Measurements from ENCODE around the gene RRM1. TPM values are rescaled to one million over a fixed set of nuclear protein-coding genes. Genes with fewer than 3 reads are reported as not detected.
A peak's percentile ranks its signal among the peaks of the same experiment; 100 is the strongest.

The RRM1 gene
- total RNA-seq, 2 donors from 2014 or later, result 54.9 to 66.5 TPM

- peaks cover 67% of the 10 kb centered on the region for H3K4me1 Mint-ChIP-seq
- H3K4me3 Mint-ChIP-seq, result no peak overlapping the region
- no peaks in the 10 kb centered on the region for H3K9me3 ChIP-seq (ENCODE audit: control insufficient read depth, low read length, poor library complexity, severe bottlenecking)
- DNase-seq (no peak), ATAC-seq (no peak)
- no peaks in the 10 kb centered on the region for H3K27me3 Mint-ChIP-seq
- peak overlapping the region; percentile 77 for H3K27ac Mint-ChIP-seq
- peaks cover 29% of the 10 kb centered on the region for H3K36me3 Mint-ChIP-seq (ENCODE audit: low read depth)
These were observed 7.0 kb upstream of the RRM1 start for GRCh38 chr11:4087551-4087950.

GRCh38 chr11:4090258-4090657 lies 4.3 kb upstream of the RRM1 start:
- peaks cover 23% of the 10 kb centered on the region for H3K36me3 Mint-ChIP-seq (ENCODE audit: low read depth)
- peak overlapping the region; percentile 88 for H3K4me3 Mint-ChIP-seq
- H3K9me3 ChIP-seq (ENCODE audit: control insufficient read depth, low read length, poor library complexity, severe bottlenecking), result no peaks in the 10 kb centered on the region
- H3K4me1 Mint-ChIP-seq, result peaks cover 71% of the 10 kb centered on the region
- DNase-seq (peak in 2 of 3 donors; percentile 34 to 35), ATAC-seq (peak; percentile 70)
- no peaks in the 10 kb centered on the region for H3K27me3 Mint-ChIP-seq
- peak overlapping the region; percentile 96 for H3K27ac Mint-ChIP-seq

GRCh38 chr11:4092026-4092425 lies 2.6 kb upstream of the RRM1 start:
- ATAC-seq (peak; percentile 17), DNase-seq (no peak)
- H3K4me1 Mint-ChIP-seq, result peaks cover 75% of the 10 kb centered on the region
- H3K27ac Mint-ChIP-seq, result peak overlapping the region; percentile 96
- H3K4me3 Mint-ChIP-seq, result peak overlapping the region; percentile 88
- H3K27me3 Mint-ChIP-seq, result no peaks in the 10 kb centered on the region
- no peaks in the 10 kb centered on the region for H3K9me3 ChIP-seq (ENCODE audit: control insufficient read depth, low read length, poor library complexity, severe bottlenecking)
- peaks cover 14% of the 10 kb centered on the region for H3K36me3 Mint-ChIP-seq (ENCODE audit: low read depth)

- ATAC-seq (no peak), DNase-seq (no peak)
- Mint-ChIP-seq H3K4me1 (peaks cover 67% of the 10 kb centered on the region), H3K36me3 (ENCODE audit: low read depth) (peaks cover 6% of the 10 kb centered on the region), H3K27ac (peak overlapping the region; percentile 97), H3K4me3 (peak overlapping the region; percentile 98), H3K27me3 (no peaks in the 10 kb centered on the region)
- H3K9me3 ChIP-seq (ENCODE audit: control insufficient read depth, low read length, poor library complexity, severe bottlenecking), result no peaks in the 10 kb centered on the region
These were observed 866 bp upstream of the RRM1 start for GRCh38 chr11:4093519-4094347.

- no peaks in the 10 kb centered on the region for H3K9me3 ChIP-seq (ENCODE audit: control insufficient read depth, low read length, poor library complexity, severe bottlenecking)
- DNase-seq (no peak), ATAC-seq (no peak)
- H3K36me3 Mint-ChIP-seq (ENCODE audit: low read depth), result peaks cover 10% of the 10 kb centered on the region
- H3K4me3 Mint-ChIP-seq, result peak overlapping the region; percentile 98
- no peaks in the 10 kb centered on the region for H3K27me3 Mint-ChIP-seq
- H3K27ac Mint-ChIP-seq, result peak overlapping the region; percentile 97
- H3K4me1 Mint-ChIP-seq, result peaks cover 61% of the 10 kb centered on the region
These were observed 1.1 kb downstream of the RRM1 start for GRCh38 chr11:4095509-4096230.

- no peak overlapping the region for H3K27ac Mint-ChIP-seq
- H3K9me3 ChIP-seq (ENCODE audit: control insufficient read depth, low read length, poor library complexity, severe bottlenecking), result no peaks in the 10 kb centered on the region
- no peak for DNase-seq
- no peak for ATAC-seq
- H3K27me3 Mint-ChIP-seq, result no peaks in the 10 kb centered on the region
- peaks cover 45% of the 10 kb centered on the region for H3K4me1 Mint-ChIP-seq
- no peak overlapping the region for H3K4me3 Mint-ChIP-seq
- peaks cover 8% of the 10 kb centered on the region for H3K36me3 Mint-ChIP-seq (ENCODE audit: low read depth)
These were observed 3.5 kb downstream of the RRM1 start for GRCh38 chr11:4098026-4098621.

- Mint-ChIP-seq H3K36me3 (ENCODE audit: low read depth) (peaks cover 8% of the 10 kb centered on the region), H3K4me3 (no peak overlapping the region), H3K4me1 (peaks cover 21% of the 10 kb centered on the region), H3K27ac (peak overlapping the region; percentile 22), H3K27me3 (no peaks in the 10 kb centered on the region)
- DNase-seq, result no peak
- ATAC-seq, result no peak
- no peaks in the 10 kb centered on the region for H3K9me3 ChIP-seq (ENCODE audit: control insufficient read depth, low read length, poor library complexity, severe bottlenecking)
These were observed 8.1 kb downstream of the RRM1 start for GRCh38 chr11:4102711-4103110.

GRCh38 chr11:4103269-4103668 lies 8.7 kb downstream of the RRM1 start:
- peaks cover 20% of the 10 kb centered on the region for H3K4me1 Mint-ChIP-seq
- H3K4me3 Mint-ChIP-seq, result no peak overlapping the region
- no peaks in the 10 kb centered on the region for H3K9me3 ChIP-seq (ENCODE audit: control insufficient read depth, low read length, poor library complexity, severe bottlenecking)
- H3K27me3 Mint-ChIP-seq, result no peaks in the 10 kb centered on the region
- ATAC-seq (no peak), DNase-seq (no peak)
- peak overlapping the region; percentile 22 for H3K27ac Mint-ChIP-seq
- peaks cover 8% of the 10 kb centered on the region for H3K36me3 Mint-ChIP-seq (ENCODE audit: low read depth)

GRCh38 chr11:4105916-4106315 lies 11.3 kb downstream of the RRM1 start:
- peaks cover 4% of the 10 kb centered on the region for H3K4me1 Mint-ChIP-seq
- H3K9me3 ChIP-seq (ENCODE audit: control insufficient read depth, low read length, poor library complexity, severe bottlenecking), result no peaks in the 10 kb centered on the region
- no peaks in the 10 kb centered on the region for H3K27me3 Mint-ChIP-seq
- peaks cover 4% of the 10 kb centered on the region for H3K36me3 Mint-ChIP-seq (ENCODE audit: low read depth)
- H3K4me3 Mint-ChIP-seq, result no peak overlapping the region
- H3K27ac Mint-ChIP-seq, result no peak overlapping the region
- no peak for DNase-seq
- ATAC-seq, result no peak

- ATAC-seq (no peak), DNase-seq (no peak)
- H3K4me1 Mint-ChIP-seq, result peaks cover 10% of the 10 kb centered on the region
- no peaks in the 10 kb centered on the region for H3K9me3 ChIP-seq (ENCODE audit: control insufficient read depth, low read length, poor library complexity, severe bottlenecking)
- H3K4me3 Mint-ChIP-seq, result no peak overlapping the region
- H3K27me3 Mint-ChIP-seq, result no peaks in the 10 kb centered on the region
- no peak overlapping the region for H3K27ac Mint-ChIP-seq
- H3K36me3 Mint-ChIP-seq (ENCODE audit: low read depth), result peaks cover 5% of the 10 kb centered on the region
These were observed 17.2 kb downstream of the RRM1 start for GRCh38 chr11:4111834-4112233.

- H3K4me3 Mint-ChIP-seq, result no peak overlapping the region
- ATAC-seq (no peak), DNase-seq (no peak)
- no peaks in the 10 kb centered on the region for H3K27me3 Mint-ChIP-seq
- peaks cover 15% of the 10 kb centered on the region for H3K4me1 Mint-ChIP-seq
- H3K9me3 ChIP-seq (ENCODE audit: control insufficient read depth, low read length, poor library complexity, severe bottlenecking), result no peaks in the 10 kb centered on the region
- H3K27ac Mint-ChIP-seq, result no peak overlapping the region
- peaks cover 9% of the 10 kb centered on the region for H3K36me3 Mint-ChIP-seq (ENCODE audit: low read depth)
These were observed 20.5 kb downstream of the RRM1 start for GRCh38 chr11:4115128-4115527.

- Mint-ChIP-seq H3K4me3 (no peak overlapping the region), H3K27me3 (no peaks in the 10 kb centered on the region), H3K27ac (no peak overlapping the region), H3K4me1 (peaks cover 13% of the 10 kb centered on the region), H3K36me3 (ENCODE audit: low read depth) (peaks cover 15% of the 10 kb centered on the region)
- ATAC-seq (no peak), DNase-seq (no peak)
- no peaks in the 10 kb centered on the region for H3K9me3 ChIP-seq (ENCODE audit: control insufficient read depth, low read length, poor library complexity, severe bottlenecking)
These were observed 23.5 kb downstream of the RRM1 start for GRCh38 chr11:4118107-4118506.

- Mint-ChIP-seq H3K27me3 (no peaks in the 10 kb centered on the region), H3K36me3 (ENCODE audit: low read depth) (peaks cover 27% of the 10 kb centered on the region)
- H3K9me3 ChIP-seq (ENCODE audit: control insufficient read depth, low read length, poor library complexity, severe bottlenecking), result no peaks in the 10 kb centered on the region
These were observed 28.6 kb downstream of the RRM1 start for GRCh38 chr11:4123218-4123617.

More at GRCh38 chr11:4123218-4123617, 28.6 kb downstream of the RRM1 start:
- H3K27ac Mint-ChIP-seq, result no peak overlapping the region
- ATAC-seq (no peak), DNase-seq (no peak)
- no peak overlapping the region for H3K4me3 Mint-ChIP-seq
- H3K4me1 Mint-ChIP-seq, result peaks cover 5% of the 10 kb centered on the region
